Transverse colon (tissue), 4 donors: ENCODE measurements around the gene NOL3.

Experiments
- CTCF ChIP-seq, 5 experiments: fragments of 200-600 bp in 3 of 5; fragments of 450-650 bp in 2 of 5; sonication (generic) in 3 of 5; IDR thresholded peaks; 1 replicate in 2 of 5; 2 replicates in 3 of 5; pipeline ENCODE4 v1.5.1; 2016 to 2017; ENCODE audit warnings: antibody characterized with exemption in 5 of 5, inconsistent platforms in 3 of 5, mild to moderate bottlenecking in 2 of 5, moderate library complexity in 1 of 5
- POLR2A ChIP-seq: fragments of 450-650 bp; IDR thresholded peaks from one replicate; pipeline ENCODE4 v1.6.1; 2016; ENCODE audit warnings: antibody characterized with exemption, mild to moderate bottlenecking, moderate library complexity
- POLR2AphosphoS5 ChIP-seq, 3 donors: sonication (generic); formaldehyde crosslinking; IDR thresholded peaks; one replicate each; pipeline ENCODE4 v1.6.1; 2016; ENCODE audit warnings: antibody characterized with exemption in 3 of 3

GRCh38 chr16:67201411-67202345 lies 31.3 kb downstream of the NOL3 start:
- TF ChIP-seq POLR2A (no peak), POLR2AphosphoS5 (IDR thresholded peaks at IDR 0.05) (no peak), CTCF (IDR thresholded peaks at IDR 0.05) (no peak)
